ENCODE results near the gene PPP4R1.

PPP4R1 gene

DNA sequence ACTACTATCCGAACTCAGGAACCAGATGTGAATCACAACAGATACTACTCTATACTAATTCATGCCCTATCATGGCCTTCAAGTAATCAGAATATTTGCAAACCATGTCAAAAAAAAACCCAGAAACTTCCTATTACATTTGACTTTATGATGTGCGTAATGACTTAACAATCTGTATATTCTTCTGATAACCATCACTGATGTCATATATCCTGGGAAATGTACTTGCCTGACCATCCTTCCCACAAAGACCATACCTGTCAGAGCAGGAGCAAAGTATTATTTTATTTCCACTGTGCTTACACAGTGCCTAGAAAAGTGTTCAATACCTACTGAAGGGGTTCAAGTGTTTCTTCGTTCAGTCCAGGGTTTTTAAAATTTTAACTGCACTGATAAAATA is 27.5 kb downstream of the PPP4R1 start:
- TF ChIP-seq POLR2AphosphoS5 (IDR thresholded peaks at IDR 0.05; ENCODE audit: low read depth, low read length) (no peak), SIN3A (IDR thresholded peaks at IDR 0.05; ENCODE audit: borderline replicate concordance, insufficient read depth, low read length) (no peak), FOXP2 (optimal IDR thresholded peaks at IDR 0.05; ENCODE audit: borderline replicate concordance, extremely low read depth, extremely low read length, insufficient read depth) (no peak)
- TF ChIP-seq, protein P1, sequence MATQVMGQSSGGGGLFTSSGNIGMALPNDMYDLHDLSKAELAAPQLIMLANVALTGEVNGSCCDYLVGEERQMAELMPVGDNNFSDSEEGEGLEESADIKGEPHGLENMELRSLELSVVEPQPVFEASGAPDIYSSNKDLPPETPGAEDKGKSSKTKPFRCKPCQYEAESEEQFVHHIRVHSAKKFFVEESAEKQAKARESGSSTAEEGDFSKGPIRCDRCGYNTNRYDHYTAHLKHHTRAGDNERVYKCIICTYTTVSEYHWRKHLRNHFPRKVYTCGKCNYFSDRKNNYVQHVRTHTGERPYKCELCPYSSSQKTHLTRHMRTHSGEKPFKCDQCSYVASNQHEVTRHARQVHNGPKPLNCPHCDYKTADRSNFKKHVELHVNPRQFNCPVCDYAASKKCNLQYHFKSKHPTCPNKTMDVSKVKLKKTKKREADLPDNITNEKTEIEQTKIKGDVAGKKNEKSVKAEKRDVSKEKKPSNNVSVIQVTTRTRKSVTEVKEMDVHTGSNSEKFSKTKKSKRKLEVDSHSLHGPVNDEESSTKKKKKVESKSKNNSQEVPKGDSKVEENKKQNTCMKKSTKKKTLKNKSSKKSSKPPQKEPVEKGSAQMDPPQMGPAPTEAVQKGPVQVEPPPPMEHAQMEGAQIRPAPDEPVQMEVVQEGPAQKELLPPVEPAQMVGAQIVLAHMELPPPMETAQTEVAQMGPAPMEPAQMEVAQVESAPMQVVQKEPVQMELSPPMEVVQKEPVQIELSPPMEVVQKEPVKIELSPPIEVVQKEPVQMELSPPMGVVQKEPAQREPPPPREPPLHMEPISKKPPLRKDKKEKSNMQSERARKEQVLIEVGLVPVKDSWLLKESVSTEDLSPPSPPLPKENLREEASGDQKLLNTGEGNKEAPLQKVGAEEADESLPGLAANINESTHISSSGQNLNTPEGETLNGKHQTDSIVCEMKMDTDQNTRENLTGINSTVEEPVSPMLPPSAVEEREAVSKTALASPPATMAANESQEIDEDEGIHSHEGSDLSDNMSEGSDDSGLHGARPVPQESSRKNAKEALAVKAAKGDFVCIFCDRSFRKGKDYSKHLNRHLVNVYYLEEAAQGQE (IDR thresholded peaks at IDR 0.05; ENCODE audit: insufficient read depth in 1 of 2, low read depth in 2 of 2, low read length in 2 of 2) = no peak

DNA sequence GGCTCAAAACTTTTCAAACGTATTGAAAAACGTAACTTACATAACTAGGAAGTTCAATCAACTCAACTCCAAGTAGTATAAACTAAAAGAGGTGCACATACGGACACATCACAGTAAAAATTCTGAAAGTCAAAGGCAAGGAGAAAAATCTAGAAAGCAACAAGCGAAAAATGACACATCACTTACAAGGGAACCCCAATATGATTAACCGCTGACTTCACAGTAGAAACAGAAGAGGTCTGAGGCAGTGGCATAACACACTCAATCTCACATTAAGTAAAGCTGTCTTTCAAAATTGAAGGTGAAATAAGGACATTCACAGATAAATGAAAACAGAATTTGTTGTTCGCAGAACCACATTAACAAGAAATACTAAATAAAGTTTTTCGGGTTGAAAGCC is 32.7 kb downstream of the PPP4R1 start:
- TF ChIP-seq TAF1 (IDR thresholded peaks at IDR 0.05; ENCODE audit: borderline replicate concordance, insufficient read depth, low read length) (no peak), POLR2AphosphoS5 (IDR thresholded peaks at IDR 0.05; ENCODE audit: low read depth, low read length) (no peak), SIN3A (IDR thresholded peaks at IDR 0.05; ENCODE audit: borderline replicate concordance, insufficient read depth, low read length) (no peak), FOXP2 (optimal IDR thresholded peaks at IDR 0.05; ENCODE audit: borderline replicate concordance, extremely low read depth, extremely low read length, insufficient read depth) (no peak)
- TF ChIP-seq, protein P1 (IDR thresholded peaks at IDR 0.05; ENCODE audit: insufficient read depth in 1 of 2, low read depth in 2 of 2, low read length in 2 of 2) = no peak

DNA sequence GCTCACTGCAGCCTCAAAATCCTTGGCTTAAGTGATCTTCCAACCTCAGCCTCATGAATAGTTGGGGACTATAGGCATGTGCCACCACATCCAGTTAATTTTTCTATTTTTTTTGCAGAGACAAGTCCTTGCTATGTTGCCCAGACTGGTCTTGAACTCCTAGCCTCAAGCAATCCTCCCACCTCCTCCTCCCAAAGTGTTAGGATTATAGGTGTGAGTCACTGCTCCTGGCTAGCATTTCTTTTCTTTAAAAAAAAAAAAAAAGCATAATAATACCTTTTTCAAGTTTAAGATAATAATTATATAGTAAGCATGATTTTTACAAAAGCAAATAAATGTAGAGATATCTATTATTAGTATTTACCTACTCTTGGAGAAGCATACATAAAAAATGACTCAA is 36.1 kb downstream of the PPP4R1 start:
- TF ChIP-seq FOXP2 (optimal IDR thresholded peaks at IDR 0.05; ENCODE audit: borderline replicate concordance, extremely low read depth, extremely low read length, insufficient read depth) (no peak), POLR2AphosphoS5 (IDR thresholded peaks at IDR 0.05; ENCODE audit: low read depth, low read length) (no peak), TAF1 (IDR thresholded peaks at IDR 0.05; ENCODE audit: borderline replicate concordance, insufficient read depth, low read length) (no peak), SIN3A (IDR thresholded peaks at IDR 0.05; ENCODE audit: borderline replicate concordance, insufficient read depth, low read length) (no peak)
- TF ChIP-seq, protein P1 (IDR thresholded peaks at IDR 0.05; ENCODE audit: insufficient read depth in 1 of 2, low read depth in 2 of 2, low read length in 2 of 2) = no peak

DNA sequence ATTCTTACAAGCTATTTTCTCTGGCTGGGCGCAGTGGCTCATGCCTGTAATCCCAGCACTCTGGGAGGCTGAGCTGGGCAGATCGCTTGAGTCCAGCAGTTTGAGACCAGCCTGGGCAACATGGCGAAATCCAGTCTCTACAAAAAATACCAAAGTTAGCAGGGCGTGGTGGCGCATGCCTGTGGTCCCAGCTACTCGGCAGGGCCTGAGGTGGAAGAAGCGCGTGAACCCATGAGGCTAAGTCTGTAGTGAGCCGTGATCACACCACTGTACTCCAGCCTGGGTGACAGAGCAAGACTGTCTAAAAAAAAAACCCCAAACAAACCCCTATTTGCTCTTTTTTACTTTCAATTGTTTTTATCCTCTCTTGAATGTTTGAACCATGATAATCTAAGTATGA is 37.0 kb downstream of the PPP4R1 start:
- no peak for TF ChIP-seq POLR2AphosphoS5 (IDR thresholded peaks at IDR 0.05; ENCODE audit: low read depth, low read length)
- TF ChIP-seq FOXP2 (optimal IDR thresholded peaks at IDR 0.05; ENCODE audit: borderline replicate concordance, extremely low read depth, extremely low read length, insufficient read depth) = no peak
- TF ChIP-seq, protein P1 (IDR thresholded peaks at IDR 0.05; ENCODE audit: insufficient read depth in 1 of 2, low read depth in 2 of 2, low read length in 2 of 2) = no peak
- TF ChIP-seq SIN3A (IDR thresholded peaks at IDR 0.05; ENCODE audit: borderline replicate concordance, insufficient read depth, low read length) = no peak
- TF ChIP-seq TAF1 (IDR thresholded peaks at IDR 0.05; ENCODE audit: borderline replicate concordance, insufficient read depth, low read length) = no peak

DNA sequence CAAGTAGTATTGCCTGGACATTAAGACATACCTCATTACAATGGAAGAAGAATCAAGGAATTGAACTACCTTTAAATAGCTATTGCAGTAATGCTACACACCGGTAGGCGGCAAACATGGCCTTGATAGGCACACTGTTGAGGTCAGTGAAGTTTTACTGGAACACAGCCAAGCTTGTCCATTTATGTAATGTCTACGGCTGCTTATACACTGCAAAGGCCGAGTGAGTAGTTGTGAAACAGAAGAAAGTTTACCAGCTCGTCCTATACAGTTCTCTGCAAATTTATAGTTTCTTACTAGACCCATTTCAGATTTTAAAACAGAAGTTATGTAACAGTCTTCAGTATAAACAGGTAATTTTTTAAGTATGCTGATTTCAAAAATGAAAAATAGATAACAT is 38.8 kb downstream of the PPP4R1 start:
- TF ChIP-seq SIN3A (IDR thresholded peaks at IDR 0.05; ENCODE audit: borderline replicate concordance, insufficient read depth, low read length) (no peak), POLR2AphosphoS5 (IDR thresholded peaks at IDR 0.05; ENCODE audit: low read depth, low read length) (no peak; the same call in 1 of the 2 replicates), TAF1 (IDR thresholded peaks at IDR 0.05; ENCODE audit: borderline replicate concordance, insufficient read depth, low read length) (no peak), FOXP2 (optimal IDR thresholded peaks at IDR 0.05; ENCODE audit: borderline replicate concordance, extremely low read depth, extremely low read length, insufficient read depth) (no peak)
- TF ChIP-seq, protein P1 (IDR thresholded peaks at IDR 0.05; ENCODE audit: insufficient read depth in 1 of 2, low read depth in 2 of 2, low read length in 2 of 2) = no peak

Measured in PFSK-1 (cell line).